Stimulated activated CD4-positive, alpha-beta T cell treated with anti-CD3 and anti-CD28 coated beads, Interleukin-15, amount 100 ng/mL, for 48 hours (primary cell): ENCODE results near the gene CATSPERB.
"Not testable (repeated sequence)": the region's sequence is repeated elsewhere in the genome, so short reads cannot be mapped to it uniquely, and the experiment has no call there.

Experiments used
- DNase-seq, 2 donors: peaks; one replicate each; pipeline ENCODE4 v3.0.0-alpha.2; 2020; ENCODE audit warnings: low read depth in 2 of 2

Gene CATSPERB

DNA sequence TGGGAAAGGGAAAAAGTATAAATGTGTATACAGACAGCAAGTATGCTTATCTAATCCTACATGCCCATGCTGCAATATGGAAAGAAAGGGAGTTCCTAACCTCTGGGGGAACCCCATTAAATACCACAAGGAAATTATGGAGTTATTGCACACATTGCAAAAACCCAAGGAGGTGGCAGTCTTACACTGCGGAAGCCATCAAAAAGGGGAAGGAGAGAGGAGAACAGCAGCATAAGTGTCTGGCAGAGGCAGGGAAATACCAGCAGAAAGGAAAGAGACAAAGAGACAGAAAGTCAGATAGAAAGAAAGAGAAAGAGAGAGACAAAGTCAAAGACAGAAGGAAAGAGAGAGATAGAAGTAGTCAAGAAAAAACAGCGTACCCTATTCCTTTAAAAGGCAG is 64.8 kb downstream of the CATSPERB start:
- DNase-seq = not testable (repeated sequence)

DNA sequence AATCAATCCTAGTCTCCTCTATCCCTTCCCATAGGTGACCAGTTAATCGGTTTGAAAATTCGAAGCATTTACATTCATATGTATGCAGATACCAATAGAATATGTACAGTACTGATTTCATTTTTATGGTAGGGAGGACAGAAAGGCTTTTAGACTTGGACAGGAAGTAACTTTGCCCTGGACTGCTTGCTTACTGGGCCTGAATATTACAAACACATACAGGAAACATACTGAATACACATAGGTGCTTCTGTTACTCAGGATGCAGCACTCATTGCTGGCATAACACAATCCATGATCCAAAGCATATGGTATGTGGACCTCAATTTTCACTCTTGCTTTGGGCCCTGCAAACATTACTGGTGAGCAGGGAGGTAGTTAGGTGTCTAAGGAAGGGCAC is 71.1 kb downstream of the CATSPERB start:
- DNase-seq = no peak

DNA sequence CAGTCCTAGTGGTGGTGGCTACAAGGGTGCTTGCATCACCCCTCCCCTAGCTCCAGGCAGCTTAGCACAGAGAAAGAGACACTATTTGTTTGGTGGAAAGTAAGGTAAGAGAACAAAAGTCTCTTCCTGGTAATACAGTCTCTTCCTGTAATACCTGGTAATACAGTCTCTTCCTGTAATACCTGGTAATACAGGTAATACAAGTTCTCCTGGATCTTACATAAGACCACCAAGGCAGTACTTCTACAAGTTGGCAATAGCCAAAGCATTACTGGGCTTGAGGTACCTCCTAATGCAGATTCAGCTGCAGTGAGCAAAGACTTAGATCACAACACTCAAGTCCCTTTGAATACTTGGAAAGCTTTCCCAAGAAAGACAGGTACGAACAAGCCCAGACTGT is 77.0 kb downstream of the CATSPERB start:
- no peak for DNase-seq

DNA sequence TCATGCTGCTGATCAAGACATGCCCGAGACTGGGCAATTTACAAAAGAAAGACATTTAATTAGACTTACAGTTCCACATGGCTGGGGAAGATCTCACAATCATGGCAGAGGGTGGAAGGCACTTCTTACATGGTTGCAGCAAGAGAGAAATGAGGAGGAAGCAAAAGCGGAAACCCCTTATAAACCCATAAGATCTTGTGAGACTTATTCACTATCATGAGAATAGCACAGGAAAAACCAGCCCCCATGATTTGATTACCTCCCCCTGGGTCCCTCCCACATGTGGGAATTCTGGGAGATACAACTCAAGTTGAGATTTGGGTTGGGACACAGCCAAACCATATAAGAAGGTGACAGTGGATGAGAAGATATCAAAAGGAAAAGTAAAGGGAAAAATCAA is 78.4 kb downstream of the CATSPERB start:
- no peak for DNase-seq

DNA sequence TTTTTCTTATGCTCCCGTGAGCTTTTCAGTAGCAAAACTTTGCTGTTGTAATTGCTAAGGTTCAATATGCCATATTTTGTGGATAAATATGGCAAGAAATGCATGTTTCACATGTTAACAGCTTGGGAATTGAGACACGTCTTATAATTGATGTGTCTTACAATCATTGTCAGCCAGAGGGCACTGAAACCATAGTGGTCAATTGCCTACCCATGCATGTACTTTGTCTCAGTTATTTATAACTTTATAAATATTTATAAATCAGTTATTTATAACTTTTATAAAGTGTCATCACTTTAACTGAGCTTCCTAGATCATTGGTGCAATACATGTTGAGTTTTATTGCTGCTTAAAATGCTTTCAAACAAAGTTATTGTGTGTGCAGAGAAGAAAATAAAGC is 82.0 kb downstream of the CATSPERB start:
- peak in 1 of 2 donors; percentile 3 for DNase-seq

DNA sequence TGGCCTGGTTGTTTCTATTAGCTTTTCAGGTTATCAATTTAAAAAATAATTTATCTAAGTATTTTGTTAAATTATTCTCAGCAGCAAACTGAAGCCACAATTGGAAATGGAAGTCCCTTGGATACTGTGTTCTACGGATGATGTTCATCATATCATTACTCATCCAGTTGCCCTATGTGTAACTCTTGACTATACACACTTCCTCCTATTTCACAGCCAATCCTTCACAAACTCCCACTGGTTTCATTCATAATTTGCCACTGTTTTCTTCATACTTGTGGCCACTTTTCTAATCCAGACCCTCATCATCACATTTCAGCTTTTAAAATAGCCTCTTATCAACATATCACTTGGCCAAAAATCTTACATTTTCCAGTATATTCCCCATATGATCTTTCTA is 84.0 kb downstream of the CATSPERB start:
- no peak for DNase-seq

DNA sequence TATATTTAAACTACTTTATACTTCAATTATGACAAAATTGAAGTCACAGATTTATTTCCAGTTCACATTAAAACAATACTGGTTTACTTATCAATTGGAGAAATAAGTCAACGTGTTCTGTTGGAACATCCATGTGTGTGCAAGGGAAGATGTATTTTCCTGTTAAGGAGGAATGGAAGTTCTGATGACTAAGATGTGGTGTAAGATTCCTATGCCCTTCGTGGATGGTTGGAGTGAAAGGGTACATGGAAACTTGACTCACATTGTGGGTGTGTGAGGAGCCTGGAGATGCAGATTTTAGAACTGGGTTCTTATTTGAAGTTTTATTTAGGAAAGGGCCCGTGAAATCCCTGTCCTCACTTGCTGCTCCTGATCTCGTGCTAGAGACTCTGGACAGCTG is 95.3 kb downstream of the CATSPERB start:
- DNase-seq = no peak

DNA sequence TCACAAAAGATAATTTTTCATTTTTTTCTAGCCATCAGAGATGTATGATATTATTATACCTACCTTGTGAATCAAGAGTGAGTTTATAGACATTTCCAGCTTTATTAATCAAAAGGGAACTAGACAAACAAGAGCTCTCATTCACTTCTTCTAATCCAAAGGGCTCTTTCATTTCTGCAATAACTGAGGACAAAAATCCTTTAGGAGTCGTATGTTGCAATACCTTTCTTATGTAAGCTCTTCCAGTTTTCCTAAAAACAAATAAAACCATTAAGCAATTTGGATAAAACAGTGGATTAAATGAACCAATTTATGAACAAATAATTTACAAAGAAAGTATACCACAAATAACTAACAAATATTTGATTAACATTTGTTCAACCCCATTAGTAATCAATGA is 107.1 kb downstream of the CATSPERB start:
- no peak for DNase-seq

DNA sequence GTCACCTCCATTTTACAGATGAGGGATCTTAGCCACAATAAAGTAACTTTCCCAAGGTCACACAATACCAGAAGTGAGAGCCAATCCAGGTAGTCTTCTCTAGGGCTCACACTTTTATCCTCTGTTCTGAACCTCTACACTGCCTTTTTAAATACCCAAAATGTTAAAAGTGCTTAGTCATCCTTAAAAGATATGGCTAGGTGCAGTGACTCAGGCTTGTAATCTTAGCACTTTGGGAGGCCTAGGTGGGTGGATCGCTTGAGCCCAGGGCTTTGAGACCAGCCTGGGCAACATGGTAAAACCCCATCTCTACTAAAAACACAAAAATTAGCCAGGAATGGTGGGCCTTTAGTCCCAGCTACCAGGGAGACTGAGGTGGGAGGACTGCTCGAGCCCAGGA is 117.7 kb downstream of the CATSPERB start:
- no peak for DNase-seq

DNA sequence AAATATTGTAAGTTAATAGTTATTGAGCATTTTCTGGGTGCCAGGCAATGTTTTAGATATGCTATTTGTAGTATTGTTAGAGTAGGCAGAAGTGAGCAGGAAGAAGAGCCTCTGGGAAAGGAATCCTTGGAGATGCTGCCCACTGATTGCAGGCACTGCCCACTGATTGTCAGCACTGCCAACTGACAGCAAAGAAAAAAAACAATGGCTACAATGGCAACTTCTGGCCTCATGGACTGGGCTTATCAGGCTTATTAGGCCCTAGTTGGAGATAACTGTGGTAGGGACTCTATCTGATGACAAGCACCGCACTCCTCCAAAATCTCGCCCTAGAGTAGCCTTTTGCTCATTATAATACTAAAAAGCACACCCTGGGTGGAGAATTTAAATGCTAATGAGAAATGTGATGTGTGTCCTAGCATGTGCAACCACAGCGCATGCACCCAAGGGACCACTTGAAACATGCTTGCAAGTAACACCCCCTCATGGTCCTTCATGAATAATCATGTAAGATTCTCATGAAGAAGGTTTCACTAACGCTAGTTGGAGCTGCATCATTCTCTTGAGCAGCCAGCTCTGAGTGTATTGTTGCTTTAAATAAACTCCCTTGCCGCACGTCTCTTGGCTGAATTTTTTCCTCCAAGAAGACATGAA is 118.3 kb downstream of the CATSPERB start:
- no peak for DNase-seq

DNA sequence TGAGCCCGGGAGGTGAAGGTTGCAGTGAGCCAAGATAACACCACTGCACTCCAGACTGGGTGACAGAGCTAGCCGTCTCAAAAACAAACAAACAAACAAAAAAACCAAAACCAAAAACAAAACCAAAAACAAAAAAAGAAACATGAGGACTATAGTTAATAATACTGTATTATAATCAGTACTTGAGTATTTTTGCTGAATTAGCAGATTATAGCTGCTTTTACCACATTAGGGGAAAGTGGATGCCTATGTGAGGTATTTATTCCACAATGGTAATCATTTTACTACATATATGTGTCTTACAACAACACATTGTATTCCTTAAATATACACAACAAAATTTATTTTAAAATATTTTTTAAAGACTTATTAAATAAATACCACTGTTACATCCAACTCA is 120.4 kb downstream of the CATSPERB start:
- no peak for DNase-seq

DNA sequence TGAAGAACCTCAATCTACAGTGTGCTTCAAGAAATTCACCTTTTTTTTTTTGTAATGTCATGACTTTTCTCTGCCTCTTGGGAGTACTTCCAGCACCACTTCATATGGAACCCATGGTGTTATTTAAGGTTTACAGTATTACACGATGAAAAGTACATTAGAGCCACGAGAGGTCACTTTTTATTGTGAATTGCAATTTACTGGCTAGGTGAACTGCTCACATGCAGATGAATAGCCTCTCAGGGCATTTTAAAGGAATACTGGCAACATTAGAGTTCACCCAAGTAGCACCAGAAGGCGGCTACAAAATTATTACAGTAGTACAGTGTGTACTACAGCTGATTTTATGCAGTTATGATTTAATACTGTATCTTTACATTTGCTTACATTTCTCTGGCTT is 122.7 kb downstream of the CATSPERB start:
- DNase-seq = no peak

DNA sequence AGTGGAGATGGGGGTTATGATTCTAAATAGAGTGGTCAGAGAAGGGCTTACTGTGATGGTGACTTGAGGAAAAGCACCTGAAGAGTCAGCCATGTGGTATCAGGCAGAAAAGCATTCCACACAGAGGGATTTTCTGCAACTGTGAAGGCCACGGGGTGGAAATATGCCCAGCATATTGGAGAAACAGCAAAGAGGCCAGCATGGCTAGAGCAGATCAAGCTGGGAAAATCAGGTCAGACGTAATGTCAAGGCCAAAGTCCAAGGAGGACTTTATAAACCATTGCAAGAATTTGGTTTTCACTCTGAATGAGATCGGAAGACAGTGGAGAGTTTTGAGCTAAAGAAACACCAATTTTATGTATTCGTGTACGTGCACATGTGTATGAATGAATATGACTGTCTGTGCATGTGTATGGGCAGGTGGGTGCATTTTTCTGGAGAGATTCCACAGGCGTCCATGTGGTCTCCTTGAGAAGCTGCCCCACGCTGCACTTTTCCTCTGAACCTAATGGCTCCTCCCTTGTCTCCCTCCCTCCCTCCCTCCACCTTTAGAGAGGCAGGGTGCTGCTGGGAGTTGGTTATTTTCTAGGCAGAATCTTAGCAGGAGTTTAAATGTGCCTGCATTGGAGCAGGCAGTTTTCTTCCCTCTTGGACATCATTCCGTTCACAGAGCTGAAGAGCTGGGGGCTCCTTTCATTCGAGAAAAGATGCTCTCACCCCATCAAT is 124.4 kb downstream of the CATSPERB start:
- DNase-seq = no peak

DNA sequence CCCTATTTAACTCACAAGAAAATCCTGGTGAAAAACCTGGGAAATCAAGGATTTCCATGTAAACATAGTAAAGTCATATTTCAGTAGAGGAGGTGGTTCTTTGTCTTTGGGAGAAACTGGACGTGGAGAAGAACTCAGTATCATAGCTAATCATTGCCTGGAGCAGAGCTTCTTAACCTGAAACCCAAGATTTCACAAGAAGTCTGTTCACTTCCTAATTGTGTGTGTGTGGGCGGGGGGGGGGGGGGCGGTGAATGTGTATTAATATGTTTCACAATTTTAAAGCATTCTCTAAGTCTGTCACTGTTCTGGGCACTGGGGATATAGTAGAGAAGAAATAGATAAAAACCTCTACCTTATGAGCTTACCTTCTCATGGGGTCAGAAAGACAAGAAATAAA is 125.0 kb downstream of the CATSPERB start:
- DNase-seq = no peak

DNA sequence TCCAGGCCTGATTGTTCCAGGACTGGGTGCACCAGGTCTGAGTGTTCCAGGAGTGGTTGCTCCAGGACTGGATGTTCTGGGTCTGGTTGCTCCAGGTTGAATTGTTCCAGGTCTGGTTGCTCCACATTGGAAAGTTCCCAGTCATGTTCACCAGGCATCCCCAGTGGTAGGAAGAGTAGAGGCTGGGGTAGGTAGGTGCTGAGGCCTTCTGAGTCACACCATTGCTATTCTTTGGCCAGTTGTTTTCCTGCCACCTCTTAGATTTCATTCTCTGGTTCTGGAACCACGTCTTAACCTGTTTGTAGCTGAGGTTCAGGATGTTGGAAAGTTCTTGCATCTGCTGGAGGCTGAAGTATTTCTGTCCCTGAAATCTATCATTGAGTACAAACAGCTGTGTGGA is 127.3 kb downstream of the CATSPERB start:
- not testable (repeated sequence) for DNase-seq

DNA sequence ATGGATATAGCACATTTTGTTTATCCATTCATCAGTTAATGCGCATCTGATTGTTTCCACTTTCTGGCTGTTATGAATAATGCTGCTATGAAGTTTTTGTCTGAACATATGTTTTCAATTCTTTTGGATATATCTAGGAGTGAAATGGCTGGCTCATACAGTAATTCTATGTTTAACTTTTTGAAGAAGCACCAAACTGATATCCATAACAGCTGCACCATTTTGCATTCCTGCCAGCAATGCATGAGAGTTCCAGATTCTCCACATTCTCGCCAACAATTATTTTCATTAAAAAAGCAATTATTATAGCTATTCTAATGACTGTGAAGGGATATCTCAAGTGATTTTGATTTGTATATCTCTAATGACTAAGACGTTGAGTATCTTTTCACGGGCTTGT is 131.9 kb downstream of the CATSPERB start:
- no peak for DNase-seq

DNA sequence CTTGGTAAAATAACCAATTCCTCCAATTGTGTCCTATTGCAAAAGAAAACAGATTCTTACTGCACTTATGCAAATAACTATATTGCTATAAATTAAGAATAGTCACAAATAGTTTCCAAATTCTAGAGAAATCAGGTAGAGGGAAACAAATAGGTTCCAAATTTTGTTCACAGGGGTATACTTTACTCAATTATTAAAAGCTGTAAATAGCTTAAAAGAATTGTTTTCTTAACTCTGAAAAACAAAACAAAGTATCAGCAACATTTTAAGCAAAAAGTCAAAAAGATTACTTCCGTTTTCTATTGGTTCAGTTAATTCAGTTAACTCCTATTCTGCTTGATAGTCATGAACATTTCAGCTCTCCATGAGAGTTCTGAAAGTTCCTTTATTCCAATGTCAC is 136.2 kb downstream of the CATSPERB start:
- DNase-seq = no peak

DNA sequence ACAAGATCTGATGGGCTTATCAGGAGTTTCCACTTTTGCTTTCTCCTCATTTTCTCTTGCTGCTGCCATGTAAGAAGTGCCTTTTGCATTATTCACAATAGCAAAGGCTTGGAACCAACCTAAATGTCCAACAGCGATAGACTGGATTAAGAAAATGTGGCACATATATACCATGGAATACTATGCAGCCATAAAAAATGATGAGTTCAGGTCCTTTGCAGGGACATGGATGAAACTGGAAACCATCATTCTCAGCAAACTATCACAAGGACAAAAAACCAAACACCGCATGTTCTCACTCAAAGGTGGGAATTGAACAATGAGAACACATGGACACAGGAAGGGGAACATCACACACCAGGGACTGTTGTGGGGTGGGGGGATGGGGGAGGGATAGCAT is 137.9 kb downstream of the CATSPERB start:
- DNase-seq = not testable (repeated sequence)

DNA sequence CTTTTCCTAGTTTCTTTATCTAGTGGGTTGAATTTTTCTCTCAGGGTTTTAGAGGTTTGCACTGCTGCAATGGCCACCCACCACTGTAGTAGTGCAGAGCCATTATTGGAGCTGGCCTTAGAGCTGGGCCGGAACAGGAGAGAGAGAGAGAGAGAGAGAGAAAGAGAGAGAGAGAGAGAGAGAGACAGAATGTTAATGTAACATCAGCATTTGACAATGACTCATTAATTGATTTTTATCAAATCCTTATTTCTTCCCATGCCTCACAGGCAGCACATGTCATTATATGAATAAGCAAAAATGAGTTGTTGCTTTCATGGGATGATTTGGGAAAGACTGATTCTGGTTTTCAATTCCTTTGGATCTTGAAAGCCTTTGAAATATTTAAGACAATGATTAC is 145.5 kb downstream of the CATSPERB start:
- no peak for DNase-seq

DNA sequence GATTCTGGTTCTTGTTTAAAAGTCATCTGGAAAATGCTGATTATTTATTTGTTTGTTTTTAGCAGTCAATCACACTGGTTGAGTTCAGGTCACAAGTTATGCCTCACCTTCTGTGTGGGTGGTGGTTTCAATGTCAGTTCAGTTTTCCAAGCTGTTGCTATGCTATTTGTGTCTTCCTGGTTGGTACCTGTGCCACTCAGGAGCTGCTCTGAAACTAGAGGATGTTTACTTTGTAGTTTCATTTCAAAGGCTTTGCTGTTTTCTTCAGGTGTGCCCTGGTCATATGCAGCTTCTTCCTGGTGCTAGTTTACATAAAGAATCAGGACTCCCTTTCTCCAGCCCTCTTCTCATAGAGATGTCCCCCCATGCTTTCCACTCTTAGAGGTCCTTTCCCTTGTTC is 146.0 kb downstream of the CATSPERB start:
- no peak for DNase-seq

DNA sequence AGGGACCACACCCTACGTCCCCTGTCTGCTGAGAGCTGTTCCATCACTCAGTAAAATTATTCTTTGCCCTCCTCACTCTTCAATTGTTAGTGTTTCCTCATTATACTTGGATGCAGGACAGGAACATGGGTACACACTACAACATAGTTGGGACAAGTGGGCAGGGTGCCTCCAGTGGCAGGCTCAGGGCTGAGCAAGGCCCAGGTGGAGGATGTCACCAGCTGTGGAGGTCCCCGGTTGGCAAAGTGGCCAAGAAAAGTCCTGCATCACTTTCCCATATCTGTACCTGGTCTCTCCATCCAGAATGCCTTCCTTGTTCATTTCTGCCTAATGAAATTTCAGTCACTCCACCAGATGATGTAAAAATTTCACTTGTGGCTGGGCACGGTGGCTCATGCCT is 149.1 kb downstream of the CATSPERB start:
- no peak for DNase-seq

DNA sequence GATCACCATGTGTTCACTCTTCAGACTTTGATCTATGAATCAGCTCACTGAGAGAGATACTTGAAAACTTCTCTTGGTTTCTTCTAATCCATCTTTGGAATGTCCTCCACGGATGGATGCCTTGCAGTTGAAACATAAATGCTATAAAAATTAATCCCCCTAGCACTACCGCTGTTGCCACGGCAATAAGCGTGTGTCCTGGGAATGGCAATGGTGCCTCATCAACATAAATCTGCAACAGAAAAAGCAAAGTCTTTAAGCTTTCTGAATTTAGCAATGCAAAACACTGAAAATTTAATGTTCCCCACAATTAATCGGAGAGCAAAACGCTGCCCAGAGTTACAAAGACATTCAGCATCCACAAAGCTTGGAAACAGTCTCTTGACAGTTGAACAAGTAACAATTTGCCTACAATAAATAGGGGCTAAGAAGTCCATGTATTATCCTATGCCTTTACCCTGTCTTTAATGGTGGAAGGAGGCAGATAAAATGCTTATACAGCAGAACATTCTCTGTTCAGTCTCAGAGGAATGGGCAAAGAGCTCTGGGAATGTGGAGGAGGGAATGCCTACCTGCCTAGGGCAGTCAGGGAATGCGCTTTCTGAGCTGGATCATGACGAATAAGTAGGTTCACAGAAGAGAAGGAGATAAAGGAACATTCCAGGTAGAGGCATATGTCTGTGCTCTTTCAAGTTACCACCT is 150.9 kb downstream of the CATSPERB start:
- no peak for DNase-seq

DNA sequence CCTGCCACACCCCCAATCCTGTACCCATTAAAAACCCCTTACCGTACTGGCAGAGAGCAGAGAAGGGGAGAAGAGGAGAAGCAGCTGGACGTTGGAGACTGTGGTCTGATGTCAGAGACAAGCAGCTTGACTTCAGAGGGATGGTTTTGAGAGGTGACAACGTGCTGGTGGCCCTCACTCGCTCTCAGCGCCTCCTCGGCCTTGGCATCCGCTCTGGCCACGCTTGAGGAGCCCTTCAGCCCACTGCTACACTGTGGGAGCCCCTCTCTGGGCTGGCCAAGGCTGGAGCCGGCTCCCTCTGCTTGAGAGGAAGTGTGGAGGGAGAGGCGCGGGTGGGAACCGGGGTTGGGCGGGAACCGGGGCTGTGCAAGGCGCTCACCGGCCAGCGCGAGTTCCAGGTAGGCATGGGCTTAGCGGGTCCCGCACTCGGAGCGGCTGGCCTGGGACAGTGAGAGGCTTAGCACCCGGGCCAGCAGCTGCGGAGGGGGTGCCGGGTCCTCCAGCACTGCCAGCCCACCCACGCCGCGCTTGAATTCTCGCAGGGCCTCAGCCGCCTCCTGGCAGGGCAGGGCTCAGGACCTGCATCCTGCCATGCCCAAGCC is 154.2 kb downstream of the CATSPERB start:
- no peak for DNase-seq
